Glomerular visceral epithelial cell (primary cell): Measurements from ENCODE around the gene PTX4.

Source experiments
- DNase-seq: peaks from one replicate; pipeline ENCODE4 v3.0.0-alpha.2; 2016; ENCODE audit errors: extremely low spot score

PTX4 gene

GRCh38 chr16:1459967-1460366, 28.8 kb downstream of the PTX4 start:
- DNase-seq = no peak

GRCh38 chr16:1458977-1459341, 29.8 kb downstream of the PTX4 start:
- no peak for DNase-seq

GRCh38 chr16:1458336-1458976, 30.3 kb downstream of the PTX4 start:
- DNase-seq = no peak

GRCh38 chr16:1457489-1458245, 31.1 kb downstream of the PTX4 start:
- DNase-seq = no peak

GRCh38 chr16:1456951-1457350, 31.8 kb downstream of the PTX4 start:
- DNase-seq = no peak

GRCh38 chr16:1455190-1456171, 33.3 kb downstream of the PTX4 start:
- DNase-seq = no peak

GRCh38 chr16:1454561-1454960, 34.2 kb downstream of the PTX4 start:
- no peak for DNase-seq

- no peak for DNase-seq
These were observed 35.4 kb downstream of the PTX4 start for GRCh38 chr16:1453316-1453715.

GRCh38 chr16:1452530-1452929, 36.2 kb downstream of the PTX4 start:
- DNase-seq = no peak

- DNase-seq = no peak
These were observed 36.9 kb downstream of the PTX4 start for GRCh38 chr16:1451702-1452392.

GRCh38 chr16:1450841-1451240, 37.9 kb downstream of the PTX4 start:
- no peak for DNase-seq

GRCh38 chr16:1450218-1450617, 38.5 kb downstream of the PTX4 start:
- DNase-seq = no peak

GRCh38 chr16:1449201-1449788, 39.4 kb downstream of the PTX4 start:
- no peak for DNase-seq

- no peak for DNase-seq
These were observed 40.1 kb downstream of the PTX4 start for GRCh38 chr16:1448536-1449116.

GRCh38 chr16:1447965-1448364, 40.8 kb downstream of the PTX4 start:
- no peak for DNase-seq

- DNase-seq = no peak
These were observed 42.3 kb downstream of the PTX4 start for GRCh38 chr16:1446296-1447080.

GRCh38 chr16:1445518-1446203, 43.1 kb downstream of the PTX4 start:
- DNase-seq = no peak

GRCh38 chr16:1444730-1445517, 43.8 kb downstream of the PTX4 start:
- DNase-seq = no peak
